KOPT-K1 (cell line): ENCODE data around the gene SMARCA5.
"Not testable (repeated sequence)": the region's sequence is repeated elsewhere in the genome, so short reads cannot be mapped to it uniquely, and the experiment has no call there.

Experiments used
- H3K27ac ChIP-seq: fragments of 200-600 bp; sonication (generic); 2 replicates; pipeline ENCODE4 v1.5.1; 2016; ENCODE audit warnings: antibody characterized with exemption, mild to moderate bottlenecking, low read depth, low read length; ENCODE audit not compliant: poor library complexity, severe bottlenecking
- H3K36me3 ChIP-seq: fragments of 200-600 bp; sonication (generic); 2 replicates; pipeline ENCODE4 v1.5.1; 2017; ENCODE audit warnings: antibody characterized with exemption, mild to moderate bottlenecking, low read length, moderate library complexity; ENCODE audit not compliant: insufficient read depth
- H3K9me3 ChIP-seq: fragments of 200-600 bp; sonication (generic); 2 replicates; pipeline ENCODE4 v1.5.1; 2017; ENCODE audit warnings: antibody characterized with exemption, low read length, mild to moderate bottlenecking; ENCODE audit not compliant: insufficient read depth, poor library complexity, severe bottlenecking

Gene SMARCA5

GRCh38 chr4:143514901-143515300, 1.4 kb downstream of the SMARCA5 start:
- Histone ChIP-seq H3K36me3 (peaks cover 40% of the 10 kb centered on the region), H3K9me3 (no peaks in the 10 kb centered on the region), H3K27ac (peak overlapping the region; percentile 88)

DNA sequence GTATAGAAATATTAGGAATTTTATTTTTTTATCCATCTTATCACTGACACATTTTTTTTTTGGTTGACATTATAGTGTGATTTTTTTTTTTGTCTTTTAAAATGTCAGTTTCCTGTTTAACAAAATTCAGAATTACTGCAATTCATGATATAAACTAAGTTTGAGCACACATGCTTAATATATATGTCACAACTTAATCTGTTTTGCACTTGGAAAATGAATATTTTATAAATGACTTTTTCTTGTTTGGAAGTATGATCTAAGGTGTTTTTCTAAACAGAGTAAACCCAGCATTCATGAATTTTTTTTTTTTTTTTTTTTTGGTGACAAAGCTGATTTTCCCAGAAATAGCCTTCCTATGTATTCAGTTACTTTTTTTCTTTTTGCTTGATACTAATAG, 2.4 kb downstream of the SMARCA5 start:
- Histone ChIP-seq H3K27ac (no peak overlapping the region), H3K9me3 (no peaks in the 10 kb centered on the region), H3K36me3 (peaks cover 50% of the 10 kb centered on the region)

DNA sequence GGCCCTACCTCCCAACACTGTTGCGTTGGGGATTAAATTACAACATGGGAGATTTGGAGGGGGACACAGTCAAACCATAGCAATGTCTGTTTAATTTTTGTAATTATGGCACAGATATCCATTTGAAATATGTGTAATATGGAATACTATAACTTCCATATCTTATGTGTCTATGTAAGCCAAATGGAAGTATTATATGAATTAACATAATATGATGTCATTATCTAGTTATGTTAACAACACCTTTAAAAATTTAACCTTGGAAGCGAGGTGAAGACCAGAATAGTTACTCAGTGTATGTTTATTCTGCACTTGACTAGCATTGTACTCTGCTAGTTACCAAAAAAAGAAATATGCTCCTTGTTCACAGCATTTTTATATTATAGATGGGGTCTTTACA, 4.3 kb downstream of the SMARCA5 start:
- Histone ChIP-seq H3K9me3 (no peaks in the 10 kb centered on the region), H3K27ac (no peak overlapping the region), H3K36me3 (peaks cover 69% of the 10 kb centered on the region)

DNA sequence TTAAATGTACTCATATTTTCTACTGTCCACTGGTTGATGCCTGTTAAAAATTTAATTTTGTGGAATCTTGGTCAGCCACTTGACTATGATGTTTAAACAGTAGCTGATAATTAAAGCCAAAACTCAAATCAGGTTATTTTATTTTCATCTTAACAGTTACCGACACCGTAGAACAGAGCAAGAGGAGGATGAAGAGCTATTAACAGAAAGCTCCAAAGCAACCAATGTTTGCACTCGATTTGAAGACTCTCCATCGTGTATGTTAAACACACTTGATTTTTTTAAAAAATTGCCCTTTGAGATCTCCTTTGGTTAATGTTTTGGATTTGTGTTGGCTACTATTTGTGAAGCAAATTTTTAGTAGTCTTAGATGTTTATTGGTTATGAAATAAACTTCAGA, 10.7 kb downstream of the SMARCA5 start:
- Histone ChIP-seq H3K9me3 (no peaks in the 10 kb centered on the region), H3K27ac (no peak overlapping the region), H3K36me3 (peaks cover 100% of the 10 kb centered on the region)

- H3K9me3 ChIP-seq, H3K27ac ChIP-seq: not testable (repeated sequence)
- H3K36me3 ChIP-seq = peaks cover 100% of the 10 kb centered on the region
Measured at GRCh38 chr4:143528046-143528445, 14.5 kb downstream of the SMARCA5 start.

DNA sequence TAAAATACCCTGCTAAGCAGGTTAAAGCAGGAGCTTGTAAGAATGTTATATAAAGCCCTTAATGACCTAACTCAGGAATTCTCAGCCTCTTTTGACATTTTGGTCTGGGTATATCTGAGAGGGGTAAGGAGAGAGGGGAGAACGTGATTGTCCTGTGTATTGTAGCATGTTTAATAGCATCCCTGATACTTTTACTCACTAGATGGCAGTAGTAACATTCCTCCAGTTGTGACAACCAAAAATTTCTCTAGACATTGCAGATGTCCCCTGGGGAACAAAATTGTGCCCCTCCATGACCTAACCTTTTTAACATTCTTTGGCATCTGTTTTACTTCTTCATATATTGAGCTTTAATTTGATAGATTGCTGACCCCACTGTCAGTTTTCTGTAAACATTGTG, 17.9 kb downstream of the SMARCA5 start:
- no peaks in the 10 kb centered on the region for H3K9me3 ChIP-seq
- no peak overlapping the region for H3K27ac ChIP-seq
- peaks cover 100% of the 10 kb centered on the region for H3K36me3 ChIP-seq

GRCh38 chr4:143531788-143532491, 18.4 kb downstream of the SMARCA5 start:
- H3K27ac ChIP-seq = no peak overlapping the region
- H3K36me3 ChIP-seq = peaks cover 100% of the 10 kb centered on the region
- no peaks in the 10 kb centered on the region for H3K9me3 ChIP-seq

GRCh38 chr4:143538979-143539669, 25.6 kb downstream of the SMARCA5 start:
- Histone ChIP-seq H3K36me3 (peaks cover 100% of the 10 kb centered on the region), H3K27ac (no peak overlapping the region), H3K9me3 (no peaks in the 10 kb centered on the region)

DNA sequence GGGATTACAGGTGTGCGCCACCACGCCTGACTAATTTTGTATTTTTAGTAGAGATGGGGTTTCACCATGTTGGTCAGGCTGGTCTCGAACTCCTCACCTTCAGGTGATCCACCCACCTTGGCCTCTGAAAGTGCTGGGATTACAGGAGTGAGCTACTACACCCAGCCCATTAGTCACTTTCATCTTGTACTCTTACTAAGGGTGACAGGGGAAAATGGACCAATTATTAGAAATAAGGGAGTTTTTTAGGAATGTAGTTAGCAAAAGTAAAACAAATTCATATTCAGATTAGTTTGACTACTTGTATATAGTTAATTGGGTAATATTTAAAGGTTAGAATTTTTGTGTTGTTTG, 26.1 kb downstream of the SMARCA5 start:
- Histone ChIP-seq H3K9me3 (no peaks in the 10 kb centered on the region), H3K36me3 (peaks cover 100% of the 10 kb centered on the region), H3K27ac (no peak overlapping the region)

DNA sequence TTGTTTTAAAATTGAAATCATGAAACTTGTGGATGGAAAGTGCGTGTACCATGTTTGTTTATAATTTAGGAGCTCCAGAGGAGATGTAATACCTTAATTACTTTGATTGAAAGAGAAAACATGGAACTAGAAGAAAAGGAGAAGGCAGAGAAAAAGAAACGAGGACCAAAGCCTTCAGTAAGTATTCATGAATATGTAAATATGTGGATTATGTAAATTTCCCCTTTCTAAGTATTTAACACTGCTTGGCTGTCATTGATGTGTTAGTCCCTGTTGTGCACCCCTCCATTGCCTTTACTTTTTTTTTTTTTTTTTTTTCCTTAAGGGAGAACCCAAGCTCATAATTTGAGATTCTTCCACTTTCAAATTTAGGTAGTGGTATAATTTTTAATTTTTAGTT, 36.4 kb downstream of the SMARCA5 start:
- Histone ChIP-seq H3K36me3 (peaks cover 100% of the 10 kb centered on the region), H3K27ac (no peak overlapping the region)

DNA sequence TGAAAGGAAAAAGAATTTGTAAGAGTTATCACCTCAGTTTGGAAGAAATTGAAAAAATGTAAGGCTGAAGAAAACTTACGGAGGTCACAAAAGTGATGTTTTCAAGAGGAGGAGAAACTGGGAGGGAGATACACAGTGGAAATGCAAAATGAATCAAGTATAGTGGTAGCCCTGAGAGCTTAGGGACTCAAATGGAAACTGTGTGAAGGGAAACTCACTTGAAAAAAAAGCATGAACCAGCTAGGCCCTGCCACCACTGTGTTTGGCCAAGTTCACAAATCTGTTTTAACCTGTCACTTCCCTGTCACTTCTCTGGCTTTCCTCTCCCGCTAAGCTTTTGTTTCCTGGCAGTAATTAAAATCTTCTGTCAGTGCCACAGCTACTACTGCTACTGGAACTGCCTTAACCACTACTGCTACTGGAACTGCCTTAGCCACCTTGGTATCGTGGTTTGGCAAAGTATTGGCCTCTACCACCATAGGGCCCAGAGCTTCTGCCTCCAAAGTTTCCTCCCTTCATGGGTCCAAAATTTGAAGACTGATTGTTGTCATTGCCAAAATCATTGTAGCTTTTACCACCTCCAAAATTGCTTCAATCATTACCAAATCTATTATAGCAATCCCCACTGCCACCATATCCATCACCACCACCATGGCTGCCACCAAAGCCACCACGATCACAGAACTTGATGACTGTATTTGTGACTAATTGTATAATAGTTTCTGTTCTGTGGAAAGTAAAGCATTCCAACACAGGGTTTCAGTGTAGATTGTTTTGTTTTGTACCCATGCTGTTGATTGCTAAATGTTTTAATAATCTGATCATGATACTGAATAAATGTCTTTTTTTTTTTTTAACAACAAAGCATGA, 41.5 kb downstream of the SMARCA5 start:
- peaks cover 13% of the 10 kb centered on the region for H3K9me3 ChIP-seq
- no peak overlapping the region for H3K27ac ChIP-seq
- H3K36me3 ChIP-seq = peaks cover 80% of the 10 kb centered on the region

More for the DNA sequence above, 36.4 kb downstream of the SMARCA5 start:
- no peaks in the 10 kb centered on the region for H3K9me3 ChIP-seq

DNA sequence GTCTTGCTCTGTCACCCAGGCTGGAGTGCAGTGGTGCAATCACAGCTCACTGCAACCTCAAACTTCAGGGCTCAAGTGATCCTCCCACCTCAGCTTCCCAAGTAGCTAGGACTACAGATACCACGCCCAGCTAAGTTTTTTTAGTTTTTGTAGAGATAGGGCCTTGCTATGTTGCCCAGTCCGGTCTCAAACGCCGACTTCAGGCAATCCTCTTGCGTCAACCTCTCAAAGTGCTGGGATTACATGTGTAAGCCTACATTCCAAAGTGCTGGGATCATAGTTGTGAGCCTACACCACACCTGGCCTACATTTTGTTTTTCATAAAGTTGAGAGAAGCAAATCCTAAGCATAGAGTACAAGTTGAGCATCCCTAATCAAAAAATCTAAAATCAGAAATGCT, 42.2 kb downstream of the SMARCA5 start:
- Histone ChIP-seq H3K36me3 (peaks cover 73% of the 10 kb centered on the region), H3K27ac (no peak overlapping the region), H3K9me3 (peaks cover 18% of the 10 kb centered on the region)

GRCh38 chr4:143558286-143558685, 44.8 kb downstream of the SMARCA5 start:
- no peak overlapping the region for H3K27ac ChIP-seq
- H3K36me3 ChIP-seq = peaks cover 47% of the 10 kb centered on the region

GRCh38 chr4:143558823-143559756, 45.6 kb downstream of the SMARCA5 start:
- Histone ChIP-seq H3K27ac (no peak overlapping the region), H3K9me3 (peaks cover 18% of the 10 kb centered on the region), H3K36me3 (peaks cover 38% of the 10 kb centered on the region)

More at GRCh38 chr4:143558286-143558685, 44.8 kb downstream of the SMARCA5 start:
- peaks cover 18% of the 10 kb centered on the region for H3K9me3 ChIP-seq
